ENCODE data around the gene NFYA. TPM values are rescaled to one million over a fixed set of nuclear protein-coding genes. Genes with fewer than 3 reads are reported as not detected.

NFYA gene
- total RNA-seq, 1 experiment from 2014 or later, result 28.7 TPM

DNA sequence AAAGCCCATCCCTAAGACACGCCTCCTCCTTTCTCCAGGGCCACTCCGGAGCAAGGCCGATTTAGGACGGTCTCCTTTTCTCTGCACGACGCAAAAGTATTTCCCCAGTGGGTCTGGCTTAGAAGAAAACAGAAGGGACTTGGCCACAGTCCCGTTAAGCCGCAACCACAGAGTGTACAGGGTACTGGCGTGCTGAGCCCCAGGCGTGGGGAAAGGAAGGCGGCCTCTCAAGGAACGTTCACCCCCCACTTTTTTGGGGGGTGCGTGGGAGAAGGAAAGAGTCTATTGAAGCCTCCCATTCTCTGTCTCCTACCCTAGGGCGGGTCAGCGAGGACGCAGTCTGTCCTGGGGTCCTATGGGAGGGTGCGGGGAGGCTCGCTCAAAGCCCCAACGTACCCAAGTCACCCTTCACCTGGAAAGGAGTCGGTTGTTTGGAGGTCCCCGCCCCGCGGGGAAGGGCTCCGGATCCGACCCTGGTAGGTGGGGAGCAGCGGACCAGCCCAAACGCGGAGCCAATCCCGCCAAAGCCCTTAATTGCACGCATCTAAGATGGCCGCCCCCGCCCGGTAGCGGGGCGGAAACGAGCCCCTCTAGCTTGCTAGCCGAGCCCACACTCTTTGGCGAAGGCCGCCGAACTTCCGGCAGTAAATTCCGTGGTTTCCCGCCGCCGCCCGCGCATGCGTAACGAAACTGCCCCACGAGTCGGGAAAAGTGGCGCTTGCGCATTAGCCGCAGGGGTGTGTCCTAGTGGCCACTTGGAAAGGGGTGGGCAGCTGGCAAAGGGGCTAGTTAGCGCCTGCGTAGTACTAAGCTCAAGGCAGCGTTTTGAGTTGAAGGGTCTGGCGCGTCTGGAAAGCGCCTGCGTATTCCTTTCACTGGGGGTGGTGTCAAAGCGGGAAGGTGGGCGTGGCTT is 595 bp upstream of the NFYA start, which contains the start of gene OARD1 (continued):
- TF ChIP-seq, protein P1, sequence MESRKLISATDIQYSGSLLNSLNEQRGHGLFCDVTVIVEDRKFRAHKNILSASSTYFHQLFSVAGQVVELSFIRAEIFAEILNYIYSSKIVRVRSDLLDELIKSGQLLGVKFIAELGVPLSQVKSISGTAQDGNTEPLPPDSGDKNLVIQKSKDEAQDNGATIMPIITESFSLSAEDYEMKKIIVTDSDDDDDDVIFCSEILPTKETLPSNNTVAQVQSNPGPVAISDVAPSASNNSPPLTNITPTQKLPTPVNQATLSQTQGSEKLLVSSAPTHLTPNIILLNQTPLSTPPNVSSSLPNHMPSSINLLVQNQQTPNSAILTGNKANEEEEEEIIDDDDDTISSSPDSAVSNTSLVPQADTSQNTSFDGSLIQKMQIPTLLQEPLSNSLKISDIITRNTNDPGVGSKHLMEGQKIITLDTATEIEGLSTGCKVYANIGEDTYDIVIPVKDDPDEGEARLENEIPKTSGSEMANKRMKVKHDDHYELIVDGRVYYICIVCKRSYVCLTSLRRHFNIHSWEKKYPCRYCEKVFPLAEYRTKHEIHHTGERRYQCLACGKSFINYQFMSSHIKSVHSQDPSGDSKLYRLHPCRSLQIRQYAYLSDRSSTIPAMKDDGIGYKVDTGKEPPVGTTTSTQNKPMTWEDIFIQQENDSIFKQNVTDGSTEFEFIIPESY (IDR thresholded peaks at IDR 0.05; ENCODE audit: extremely low read depth, insufficient replicate concordance, low read length), result peak; percentile 44
- TF ChIP-seq POLR2A (IDR thresholded peaks at IDR 0.05; ENCODE audit: borderline replicate concordance, extremely low read depth, insufficient read depth, insufficient read length) (peak; percentile 25), ZNF274 (IDR thresholded peaks at IDR 0.05; ENCODE audit: low read depth, low read length) (no peak), POLR2AphosphoS5 (IDR thresholded peaks at IDR 0.05; ENCODE audit: low read depth, low read length) (no peak; the same call in 1 of the 2 replicates), ZFX (IDR thresholded peaks at IDR 0.05) (0 out of 2 replicates have a peak, but pooled peaks have one; percentile 22), TCF7L2 (IDR thresholded peaks at IDR 0.05; ENCODE audit: borderline replicate concordance, extremely low read depth, insufficient read depth, insufficient read length) (peak; percentile 77), CBX3 (IDR thresholded peaks at IDR 0.05; ENCODE audit: low read depth) (0 out of 2 replicates have a peak, but pooled peaks have one; percentile 9), YY1 (IDR thresholded peaks at IDR 0.05; ENCODE audit: extremely low read depth, insufficient replicate concordance, low read depth, low read length) (peak; percentile 97), CEBPB (IDR thresholded peaks at IDR 0.05; ENCODE audit: low read depth) (no peak), RAD21 (IDR thresholded peaks at IDR 0.05; ENCODE audit: low read depth) (no peak), ELF1 (IDR thresholded peaks at IDR 0.05; ENCODE audit: borderline replicate concordance, low read depth) (peak; percentile 54; the same call in 1 of the 2 replicates), EGR1 (IDR thresholded peaks at IDR 0.05; ENCODE audit: low read depth) (peak; percentile 80), FOSL1 (IDR thresholded peaks at IDR 0.05; ENCODE audit: low read depth) (no peak), SIN3A (IDR thresholded peaks at IDR 0.05; ENCODE audit: low read depth) (0 out of 2 replicates have a peak, but pooled peaks have one; percentile 11)
- TF ChIP-seq, protein P2, sequence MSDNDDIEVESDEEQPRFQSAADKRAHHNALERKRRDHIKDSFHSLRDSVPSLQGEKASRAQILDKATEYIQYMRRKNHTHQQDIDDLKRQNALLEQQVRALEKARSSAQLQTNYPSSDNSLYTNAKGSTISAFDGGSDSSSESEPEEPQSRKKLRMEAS (IDR thresholded peaks at IDR 0.05), result no peak
- TF ChIP-seq, protein P3, sequence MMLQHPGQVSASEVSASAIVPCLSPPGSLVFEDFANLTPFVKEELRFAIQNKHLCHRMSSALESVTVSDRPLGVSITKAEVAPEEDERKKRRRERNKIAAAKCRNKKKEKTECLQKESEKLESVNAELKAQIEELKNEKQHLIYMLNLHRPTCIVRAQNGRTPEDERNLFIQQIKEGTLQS (IDR thresholded peaks at IDR 0.05), result no peak

All from HCT116 (cell line).